Activated T-helper 2 cell treated with anti-CD3 and anti-CD28 coated beads, Interferon-gamma antibody, Interleukin-2, Interleukin-4, amounts not matched to agents 10 μg/mL and 5 μg/mL and 100 μg/mL, durations not matched to agents 14 hours and 24 hours and 36 hours (primary cell): ENCODE results near the gene CTBP1. TPM values are rescaled to one million over a fixed set of nuclear protein-coding genes. Genes with fewer than 3 reads are reported as not detected.
A peak's percentile ranks its signal among the peaks of the same experiment; 100 is the strongest.

Experiments
- DNase-seq: peaks from one replicate; pipeline ENCODE4 v3.0.0; 2021; ENCODE audit warnings: low spot score
- H3K27ac Mint-ChIP-seq: one replicate; pipeline ENCODE4 v1.8.0; 2021; ENCODE audit warnings: mixed read lengths
- H3K27me3 Mint-ChIP-seq: one replicate; pipeline ENCODE4 v1.8.0; 2021; ENCODE audit warnings: low read depth, mixed read lengths
- H3K36me3 Mint-ChIP-seq: one replicate; pipeline ENCODE4 v1.8.0; 2021; ENCODE audit warnings: low read depth, mixed read lengths
- H3K4me1 Mint-ChIP-seq: one replicate; pipeline ENCODE4 v1.8.0; 2021; ENCODE audit warnings: low read depth, mixed read lengths
- H3K4me3 Mint-ChIP-seq: one replicate; pipeline ENCODE4 v1.8.0; 2021; ENCODE audit warnings: low read depth, mild to moderate bottlenecking, moderate library complexity, mixed read lengths
- H3K9me3 Mint-ChIP-seq: one replicate; pipeline ENCODE4 v1.8.0; 2021; ENCODE audit warnings: mixed read lengths
- intact Hi-C: fragments of 100-400 bp; cut with micrococcal nuclease; formaldehyde crosslinking; loops from one replicate; pipeline ENCODE4 v1.15.1; 2023
- total RNA-seq: library from RNA; stranded (reverse); gene quantifications from 2 replicates; pipeline ENCODE4 v1.2.3, GENCODE V29; 2022

Gene CTBP1
- total RNA-seq, 1 donor from 2014 or later = 194 TPM

DNA sequence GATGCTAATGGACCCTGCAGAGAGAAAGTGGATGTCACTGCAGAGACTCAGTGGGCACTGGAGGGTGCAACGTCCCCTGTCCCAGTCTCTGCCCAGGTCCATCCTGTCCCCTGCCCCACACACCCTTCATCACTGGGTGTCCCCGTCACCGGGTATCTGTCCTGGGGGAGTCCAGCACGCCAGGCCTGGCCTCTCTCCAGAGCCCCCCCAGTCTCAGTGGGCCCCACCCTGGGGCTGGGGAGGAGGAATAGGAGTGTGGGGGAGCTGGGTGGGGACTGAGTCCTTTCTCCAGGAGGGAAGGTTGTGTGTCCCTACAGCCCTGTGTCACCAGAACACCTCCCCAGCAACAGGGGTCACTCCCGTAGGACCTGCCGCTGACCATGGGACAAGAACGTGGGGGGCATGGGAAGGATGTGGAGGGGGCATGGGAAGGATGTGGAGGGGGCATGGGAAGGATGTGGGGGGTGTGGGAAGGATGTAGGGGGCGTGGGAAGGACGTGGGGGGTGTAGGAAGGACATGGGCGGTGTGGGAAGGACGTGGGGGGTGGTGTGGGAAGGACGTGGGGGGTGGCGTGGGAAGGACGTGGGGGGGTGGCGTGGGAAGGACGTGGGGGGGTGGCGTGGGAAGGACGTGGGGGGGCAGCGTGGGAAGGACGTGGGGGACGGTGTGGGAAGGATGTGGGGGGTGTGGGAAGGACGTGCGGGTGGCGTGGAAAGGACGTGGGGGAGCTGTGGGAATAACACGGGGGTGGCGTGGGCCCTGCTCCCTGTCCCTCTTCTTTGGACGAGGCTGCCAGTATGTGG lies 55.5 kb downstream of the CTBP1 start:
- Mint-ChIP-seq H3K4me1 (peaks cover 21% of the 10 kb centered on the region), H3K27ac (no peak overlapping the region), H3K9me3 (no peaks in the 10 kb centered on the region), H3K4me3 (no peak overlapping the region), H3K36me3 (peaks cover 32% of the 10 kb centered on the region), H3K27me3 (no peaks in the 10 kb centered on the region)
- intact Hi-C loops = no loop called here
- no peak for DNase-seq

DNA sequence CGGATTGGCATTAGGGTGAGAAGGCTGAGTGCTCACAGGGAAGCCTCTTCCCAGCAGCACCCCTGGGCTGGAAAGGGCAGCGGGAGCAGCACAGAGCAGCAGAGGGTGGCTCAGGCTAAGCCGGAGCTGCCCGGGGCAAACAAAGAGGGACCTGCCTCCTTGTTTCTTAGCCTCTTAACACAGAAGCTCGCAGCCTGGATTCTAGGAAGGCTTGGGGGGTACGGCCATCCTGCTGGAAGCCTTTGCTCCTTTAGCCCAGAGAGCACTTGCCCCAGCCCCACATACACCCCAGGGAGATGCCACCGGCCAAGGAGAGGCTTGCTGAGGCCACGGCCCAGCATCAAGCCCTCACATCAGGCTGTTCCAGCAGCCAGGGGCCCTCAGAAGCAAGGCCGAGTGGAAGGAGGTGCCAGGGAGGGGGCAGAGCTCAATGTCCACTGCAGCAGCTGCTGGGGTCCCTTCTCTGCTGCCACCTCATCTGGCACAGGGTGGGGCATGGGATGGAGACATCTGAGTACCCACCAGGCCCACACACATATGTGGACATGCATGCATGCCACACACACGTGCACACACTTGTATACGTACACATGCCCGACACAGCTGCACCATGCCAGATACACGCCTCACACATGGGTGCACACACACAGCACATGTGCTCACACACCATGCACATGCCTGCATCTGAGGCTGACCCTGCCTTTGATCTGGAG lies 56.3 kb downstream of the CTBP1 start:
- Mint-ChIP-seq H3K27ac (no peak overlapping the region), H3K9me3 (no peaks in the 10 kb centered on the region), H3K36me3 (peaks cover 28% of the 10 kb centered on the region), H3K4me3 (no peak overlapping the region), H3K4me1 (peaks cover 21% of the 10 kb centered on the region), H3K27me3 (no peaks in the 10 kb centered on the region)
- intact Hi-C loops = no loop called here
- DNase-seq = no peak

DNA sequence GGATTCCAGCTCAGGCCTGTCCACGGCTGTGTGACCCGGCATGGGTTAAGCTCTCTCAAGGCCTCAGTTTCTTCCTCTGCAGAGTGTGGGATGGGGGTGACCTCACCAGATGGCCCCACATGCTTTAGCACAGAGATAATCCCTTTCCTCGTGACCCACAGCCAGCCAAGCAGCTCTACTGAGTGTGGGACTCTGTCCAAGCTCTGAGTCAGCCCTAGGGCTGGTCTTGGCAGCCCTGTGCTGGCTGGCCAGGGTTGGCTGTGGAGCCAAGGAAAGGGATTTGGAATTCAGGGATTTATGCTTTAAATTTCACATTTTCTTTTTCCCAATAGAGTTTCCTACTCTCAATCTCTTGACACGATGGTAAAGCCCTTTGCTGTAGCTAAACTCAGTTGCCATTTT lies 56.8 kb downstream of the CTBP1 start:
- peaks cover 26% of the 10 kb centered on the region for H3K36me3 Mint-ChIP-seq
- H3K27me3 Mint-ChIP-seq = no peaks in the 10 kb centered on the region
- intact Hi-C loops = no loop called here
- no peak for DNase-seq
- H3K9me3 Mint-ChIP-seq = no peaks in the 10 kb centered on the region
- no peak overlapping the region for H3K27ac Mint-ChIP-seq
- peaks cover 23% of the 10 kb centered on the region for H3K4me1 Mint-ChIP-seq
- H3K4me3 Mint-ChIP-seq = no peak overlapping the region

DNA sequence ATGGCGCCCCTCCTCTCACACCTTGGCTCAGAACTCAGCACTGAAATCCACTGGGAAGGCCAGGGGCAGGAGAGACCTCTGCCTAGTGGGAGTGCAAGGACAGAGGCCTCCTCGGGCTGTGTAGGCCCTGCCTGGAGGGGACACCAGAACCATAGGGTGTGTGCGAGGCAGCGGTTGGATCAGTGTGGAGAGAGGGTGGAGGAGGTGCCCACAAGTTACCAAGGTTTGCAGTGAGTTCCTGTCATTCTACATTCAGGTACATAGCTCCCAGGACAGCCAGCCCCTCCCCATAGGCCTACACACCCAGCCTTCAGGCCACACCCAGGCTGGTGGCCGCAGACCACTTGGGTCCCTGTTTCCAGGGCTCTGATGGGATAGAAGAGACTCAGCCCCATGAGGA lies 57.3 kb downstream of the CTBP1 start:
- intact Hi-C loops = no loop called here
- no peak for DNase-seq

DNA sequence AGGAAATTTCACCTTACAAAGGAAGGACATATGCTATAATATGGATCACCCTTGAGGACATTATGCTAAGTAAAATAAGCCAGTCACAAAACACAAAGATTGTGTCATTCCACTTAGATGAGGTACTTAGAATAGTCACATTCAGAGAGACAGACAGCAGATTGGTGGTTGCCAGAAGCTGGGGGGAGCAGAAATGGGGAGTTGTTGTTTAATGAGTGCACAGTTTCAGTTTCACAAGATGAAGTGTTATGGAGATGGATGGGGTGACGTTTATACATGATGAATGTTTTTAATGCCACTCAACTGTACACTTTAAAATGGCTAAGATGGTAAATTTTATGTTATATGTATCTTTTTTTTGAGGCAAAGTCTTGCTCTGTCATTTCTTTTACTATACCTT lies 61.7 kb downstream of the CTBP1 start:
- peaks cover 9% of the 10 kb centered on the region for H3K9me3 Mint-ChIP-seq
- H3K27ac Mint-ChIP-seq = peak overlapping the region; percentile 21
- peak; percentile 58 for DNase-seq
- intact Hi-C loops = loop anchor here (1.0 to 2.0 kb wide), 2 partner anchors 15 to 20 kb away; no protein-coding TSS in a partner anchor
- H3K27me3 Mint-ChIP-seq = no peaks in the 10 kb centered on the region
- no peak overlapping the region for H3K4me3 Mint-ChIP-seq
- peaks cover 32% of the 10 kb centered on the region for H3K36me3 Mint-ChIP-seq
- H3K4me1 Mint-ChIP-seq = peaks cover 45% of the 10 kb centered on the region

More for the DNA sequence above, 57.3 kb downstream of the CTBP1 start:
- Mint-ChIP-seq H3K9me3 (no peaks in the 10 kb centered on the region), H3K27ac (no peak overlapping the region), H3K4me1 (peaks cover 24% of the 10 kb centered on the region), H3K36me3 (peaks cover 22% of the 10 kb centered on the region), H3K27me3 (no peaks in the 10 kb centered on the region), H3K4me3 (no peak overlapping the region)

DNA sequence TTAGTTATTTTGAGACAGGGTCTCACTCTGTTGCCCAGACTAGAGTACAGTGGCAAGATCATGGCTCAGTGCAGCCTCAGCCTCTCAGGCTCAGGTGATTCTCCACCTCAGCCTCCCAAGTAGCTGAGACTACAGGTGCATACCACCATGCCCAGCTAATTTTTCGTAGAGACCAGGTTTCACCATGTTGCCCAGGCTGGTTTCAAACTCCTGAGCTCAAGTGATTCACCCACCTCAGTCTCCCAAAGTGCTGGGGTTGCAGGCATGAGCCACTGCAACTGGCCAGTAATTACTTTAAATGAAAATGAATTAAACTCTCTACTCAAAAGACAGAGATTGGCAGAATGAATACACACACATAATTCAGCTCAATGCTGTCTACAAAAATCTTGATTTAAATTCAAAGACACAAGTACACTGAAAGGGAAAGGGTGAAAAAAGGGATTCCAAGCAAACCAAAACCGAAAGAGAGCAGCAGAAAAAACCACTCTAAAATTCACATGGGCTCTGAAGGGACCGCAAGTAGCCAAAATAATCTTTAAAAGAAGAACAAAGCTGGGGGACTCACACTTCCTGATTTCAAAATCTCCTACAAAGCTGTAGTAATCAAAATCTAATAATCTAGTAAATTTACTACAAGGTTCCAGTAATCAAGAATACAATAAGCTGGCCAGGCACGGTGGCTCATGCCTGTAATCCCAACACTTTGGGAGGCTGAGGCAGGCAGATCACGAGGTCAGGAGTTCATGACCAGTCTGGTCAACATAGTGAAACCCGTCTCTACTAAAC lies 64.8 kb downstream of the CTBP1 start:
- DNase-seq = no peak
- Mint-ChIP-seq H3K27ac (no peak overlapping the region), H3K27me3 (no peaks in the 10 kb centered on the region), H3K4me3 (peak overlapping the region; percentile 6), H3K4me1 (peaks cover 38% of the 10 kb centered on the region), H3K9me3 (peaks cover 33% of the 10 kb centered on the region), H3K36me3 (peaks cover 52% of the 10 kb centered on the region)
- intact Hi-C loops = no loop called here

DNA sequence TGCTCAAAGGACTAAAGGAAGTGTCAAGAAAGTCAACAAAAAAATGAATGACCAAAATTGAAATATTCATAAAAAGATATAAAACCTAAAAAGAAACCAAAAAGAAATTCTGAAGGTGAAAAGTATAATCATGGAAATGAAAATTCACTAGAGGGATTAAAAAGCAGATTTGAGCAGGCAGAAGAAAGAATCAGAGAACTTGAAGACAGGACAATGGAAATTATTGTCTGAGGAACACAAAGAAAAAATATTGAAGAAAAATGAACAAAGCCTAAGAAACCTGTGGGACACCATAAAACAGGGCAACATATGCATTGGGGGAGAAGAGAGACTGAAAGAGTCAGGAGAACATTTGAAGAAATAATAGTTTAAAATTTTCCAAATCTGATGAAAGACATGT lies 66.6 kb downstream of the CTBP1 start:
- intact Hi-C loops = no loop called here
- H3K27ac Mint-ChIP-seq = no peak overlapping the region

DNA sequence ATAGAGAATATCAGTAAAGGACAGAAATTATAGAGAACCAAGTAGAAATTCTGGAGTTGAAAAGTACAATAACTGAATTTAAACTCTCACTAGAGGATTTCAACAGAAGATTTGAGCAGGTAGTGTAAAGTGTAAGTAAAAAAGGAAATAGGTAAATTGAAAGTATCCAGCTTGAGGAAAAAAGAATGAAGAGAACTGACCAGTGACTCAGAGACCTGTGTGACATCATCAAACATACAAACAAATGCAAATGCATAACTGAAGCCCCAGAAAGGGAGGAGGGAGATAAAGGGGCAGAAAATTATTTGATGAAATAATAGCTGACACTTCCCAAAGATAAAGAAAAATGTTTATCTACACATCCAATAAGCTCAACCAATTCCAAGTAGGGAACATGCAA lies 68.3 kb downstream of the CTBP1 start:
- H3K4me3 Mint-ChIP-seq = no peak overlapping the region
- peaks cover 51% of the 10 kb centered on the region for H3K36me3 Mint-ChIP-seq
- no peak overlapping the region for H3K27ac Mint-ChIP-seq
- intact Hi-C loops = no loop called here
- H3K4me1 Mint-ChIP-seq = peaks cover 21% of the 10 kb centered on the region
- DNase-seq = no peak
- H3K9me3 Mint-ChIP-seq = peaks cover 33% of the 10 kb centered on the region
- no peaks in the 10 kb centered on the region for H3K27me3 Mint-ChIP-seq

More for the DNA sequence above, 66.6 kb downstream of the CTBP1 start:
- Mint-ChIP-seq H3K36me3 (peaks cover 55% of the 10 kb centered on the region), H3K27me3 (no peaks in the 10 kb centered on the region), H3K4me1 (peaks cover 29% of the 10 kb centered on the region), H3K4me3 (no peak overlapping the region), H3K9me3 (peaks cover 33% of the 10 kb centered on the region)
- no peak for DNase-seq

DNA sequence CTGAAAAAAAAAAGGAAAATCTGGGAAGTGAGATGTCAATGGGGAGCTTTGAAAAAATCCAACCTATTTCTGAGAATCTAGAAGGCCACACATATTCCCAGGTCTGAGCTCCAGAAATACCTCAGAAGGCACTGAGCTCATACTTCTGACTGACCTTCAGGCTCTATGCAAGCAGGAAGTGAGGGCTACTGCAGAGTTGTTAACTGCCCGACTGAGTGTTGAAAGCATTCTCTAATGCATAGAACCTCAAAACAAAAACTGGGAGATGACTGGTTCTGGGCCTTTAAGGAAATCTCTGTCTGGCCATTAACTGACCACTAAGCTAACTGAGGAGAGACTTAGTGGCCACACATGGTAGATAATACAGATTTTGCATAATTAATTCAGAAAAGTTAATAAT lies 69.0 kb downstream of the CTBP1 start:
- intact Hi-C loops = no loop called here
- no peak overlapping the region for H3K27ac Mint-ChIP-seq
- peaks cover 21% of the 10 kb centered on the region for H3K4me1 Mint-ChIP-seq
- H3K9me3 Mint-ChIP-seq = peaks cover 33% of the 10 kb centered on the region
- no peaks in the 10 kb centered on the region for H3K27me3 Mint-ChIP-seq
- DNase-seq = no peak
- H3K36me3 Mint-ChIP-seq = peaks cover 51% of the 10 kb centered on the region
- no peak overlapping the region for H3K4me3 Mint-ChIP-seq

DNA sequence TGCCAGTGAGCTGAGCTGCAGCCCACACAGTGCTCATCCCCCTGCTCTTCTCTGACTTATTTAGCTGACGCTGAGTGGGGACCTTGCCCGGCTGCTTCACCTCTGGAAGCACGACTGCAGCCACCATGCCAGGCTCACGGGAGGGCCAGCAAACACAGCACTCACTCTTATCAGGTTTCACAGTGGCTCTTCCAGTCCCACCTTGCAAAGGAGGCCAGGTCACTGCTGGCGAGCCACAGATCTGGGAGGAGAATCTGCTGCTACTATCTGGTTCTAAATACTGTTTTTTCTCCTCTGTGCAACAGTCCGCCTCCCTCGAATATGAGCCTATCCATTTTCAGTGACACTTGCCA lies 69.9 kb downstream of the CTBP1 start:
- Mint-ChIP-seq H3K4me1 (peaks cover 18% of the 10 kb centered on the region), H3K27me3 (peaks cover 4% of the 10 kb centered on the region), H3K9me3 (peaks cover 33% of the 10 kb centered on the region), H3K36me3 (peaks cover 51% of the 10 kb centered on the region), H3K4me3 (no peak overlapping the region), H3K27ac (no peak overlapping the region)
- intact Hi-C loops = no loop called here
- no peak for DNase-seq

DNA sequence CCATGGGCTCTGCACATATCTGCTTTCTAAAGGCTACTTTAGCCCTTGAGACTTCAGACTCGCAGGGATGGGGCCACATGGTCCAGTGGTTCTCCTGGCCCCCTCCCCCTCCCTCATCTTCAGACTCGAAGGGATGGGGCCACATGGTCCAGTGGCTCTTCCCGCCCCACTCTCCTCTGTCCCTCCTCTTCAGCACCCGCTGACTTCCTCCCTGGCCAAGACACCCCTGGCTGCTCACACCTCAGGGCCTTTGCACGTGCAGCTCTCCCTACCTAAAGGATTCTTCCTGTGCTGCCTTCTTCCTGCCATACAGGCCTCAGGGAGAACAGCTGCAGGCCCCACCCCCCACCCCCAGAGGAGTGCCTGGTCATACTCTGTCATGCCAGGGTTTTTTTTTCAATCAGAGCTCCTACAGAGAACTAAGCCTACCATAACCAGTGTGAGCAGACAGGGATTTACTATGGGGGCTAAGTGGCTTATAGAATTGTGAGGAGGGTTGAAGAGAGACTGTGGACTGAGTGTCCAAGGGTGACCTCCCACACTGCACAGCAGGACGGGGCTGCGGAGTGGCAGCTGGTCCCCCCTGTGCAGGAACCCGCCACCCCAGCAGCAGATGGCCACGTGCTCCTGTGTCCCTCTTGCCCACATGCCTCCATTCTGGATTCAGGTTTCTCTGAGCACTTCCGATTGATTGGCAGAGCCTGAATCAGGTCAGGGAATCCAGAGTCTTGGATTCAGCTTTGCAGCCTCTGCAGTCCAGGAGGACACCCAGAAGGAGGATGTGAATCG lies 70.4 kb downstream of the CTBP1 start:
- Mint-ChIP-seq H3K9me3 (peaks cover 33% of the 10 kb centered on the region), H3K27ac (no peak overlapping the region), H3K27me3 (peaks cover 10% of the 10 kb centered on the region), H3K4me1 (peaks cover 13% of the 10 kb centered on the region), H3K36me3 (peaks cover 51% of the 10 kb centered on the region), H3K4me3 (no peak overlapping the region)
- DNase-seq = no peak
- intact Hi-C loops = no loop called here
